HepG2 (cell line): ENCODE data around the gene FGD2. TPM values are rescaled to one million over a fixed set of nuclear protein-coding genes. Genes with fewer than 3 reads are reported as not detected.

Experiments
- ATAC-seq: fragments of 200-7000 bp; cut with Tn5 transposase; 3 replicates; pipeline ENCODE4 v1.9.1; 2020; ENCODE audit warnings: mild to moderate bottlenecking, moderate library complexity
- BruUV-seq: library from RNA; stranded (reverse); fragments of 400-500 nt; replicated peaks from 2 replicates; lab custom pipeline; 2021; lab: Mats Ljungman, UMichigan
- CTCF ChIA-PET: fragments of 300-600 bp; formaldehyde crosslinking; extraction: SDS; loops from one replicate; lab custom pipeline; 2021; ENCODE audit warnings: low total read pairs, inconsistent platforms, low intra/inter-chr PET ratio; lab: Yijun Ruan, JAX
- POLR2A ChIA-PET: fragments of 350-600 bp; sonication (Branson Sonifier 250); formaldehyde crosslinking; loops from one replicate; lab custom pipeline; 2020; ENCODE audit warnings: antibody characterized with exemption, inconsistent platforms; lab: Yijun Ruan, JAX
- DNase-seq: peaks from one replicate; pipeline ENCODE4 v3.0.0-alpha.2; 2015; ENCODE audit warnings: low spot score
- FAIRE-seq: peaks from 3 replicates; lab custom pipeline; 2011; peaks lifted over from hg19 to GRCh38; lab: Jason Lieb, UNC
- H2AFZ ChIP-seq: one replicate; pipeline ENCODE4 v1.6.1; 2011; ENCODE audit warnings: low read length, inconsistent platforms
- H3K27ac ChIP-seq: fragments of 300-600 bp; 3 replicates; pipeline ENCODE4 v1.8.0; 2011; ENCODE audit warnings: mixed run types, mild to moderate bottlenecking, mixed read lengths, low read length, inconsistent platforms; ENCODE audit not compliant: insufficient read depth; ENCODE audit errors: extremely low read length
- H3K27me3 ChIP-seq, 2 experiments: fragments of 200-600 bp in 1 of 2; 2 replicates in 1 of 2; 3 replicates in 1 of 2; pipeline versions ENCODE4 v1.6.0 to v1.8.0; 2011; ENCODE audit warnings: low read length in 2 of 2, mild to moderate bottlenecking in 2 of 2, moderate library complexity in 2 of 2, inconsistent platforms in 1 of 2; ENCODE audit not compliant: insufficient read depth in 2 of 2, control insufficient read depth in 1 of 2
- H3K36me3 ChIP-seq, 2 experiments: fragments of 200-600 bp in 1 of 2; replicated peaks in 1 of 2; 2 replicates in 1 of 2; 3 replicates in 1 of 2; pipeline versions ENCODE4 v1.5.1 to v1.8.0; 2011; ENCODE audit warnings: low read length in 2 of 2, inconsistent platforms in 1 of 2; ENCODE audit not compliant: insufficient read depth in 2 of 2, control insufficient read depth in 1 of 2
- H3K4me1 ChIP-seq: 2 replicates; pipeline ENCODE4 v1.5.1; 2012; ENCODE audit warnings: low read length, inconsistent platforms; ENCODE audit not compliant: insufficient read depth
- H3K4me2 ChIP-seq: 2 replicates; pipeline ENCODE4 v1.6.0; 2011; ENCODE audit warnings: low read depth, low read length, inconsistent platforms
- H3K4me3 ChIP-seq, 3 experiments: fragments of 200-600 bp in 1 of 3; sonication (generic), shearing (Covaris generic) in 1 of 3; replicated peaks in 1 of 3; 2 replicates each; pipeline ENCODE4 v1.5.1; 2011 to 2016; ENCODE audit warnings: low read length in 3 of 3, inconsistent platforms in 2 of 3, low read depth in 2 of 3, mild to moderate bottlenecking in 2 of 3, control low read depth in 1 of 3, mixed read lengths in 1 of 3; ENCODE audit not compliant: insufficient read depth in 1 of 3
- H3K79me2 ChIP-seq: one replicate; pipeline ENCODE4 v1.6.1; 2011; ENCODE audit warnings: low read length, inconsistent platforms; ENCODE audit not compliant: insufficient read depth
- H3K9ac ChIP-seq: 2 replicates; pipeline ENCODE4 v1.6.0; 2011; ENCODE audit warnings: mild to moderate bottlenecking, low read depth, low read length, inconsistent platforms; ENCODE audit not compliant: insufficient read depth
- H3K9me3 ChIP-seq: 2 replicates; pipeline ENCODE4 v1.5.1; 2012; ENCODE audit warnings: mild to moderate bottlenecking, low read length
- H4K20me1 ChIP-seq: 2 replicates; pipeline ENCODE4 v1.6.0; 2011; ENCODE audit warnings: inconsistent platforms, mild to moderate bottlenecking, low read length, moderate library complexity; ENCODE audit not compliant: insufficient read depth
- BCLAF1 ChIP-seq: fragments of 450-650 bp; IDR thresholded peaks from 2 replicates; pipeline ENCODE4 v1.6.1; 2017; ENCODE audit warnings: mild to moderate bottlenecking
- CHD4 ChIP-seq: fragments of 200-600 bp; sonication (generic); IDR thresholded peaks from 2 replicates; pipeline ENCODE4 v1.7.0; 2017; ENCODE audit warnings: mild to moderate bottlenecking, low read length, borderline replicate concordance
- E2F1 ChIP-seq: sonication (generic); formaldehyde crosslinking; IDR thresholded peaks from 2 replicates; pipeline ENCODE4 v1.5.0; 2020; ENCODE audit warnings: missing genetic modification reagents
- GPBP1L1 ChIP-seq: sonication (generic); formaldehyde crosslinking; IDR thresholded peaks from 2 replicates; pipeline ENCODE4 v1.5.0; 2020; ENCODE audit warnings: mild to moderate bottlenecking, missing genetic modification reagents
- NCOA5 ChIP-seq: sonication (generic); formaldehyde crosslinking; IDR thresholded peaks from 2 replicates; pipeline ENCODE4 v1.4.0; 2020; ENCODE audit warnings: missing genetic modification reagents
- THAP11 ChIP-seq: IDR thresholded peaks from 2 replicates; pipeline ENCODE4 v1.6.1; 2016; ENCODE audit warnings: missing biosample characterization, missing genetic modification reagents
- ZBTB46 ChIP-seq: sonication (generic); formaldehyde crosslinking; IDR thresholded peaks from 2 replicates; pipeline ENCODE4 v1.4.0; 2020; ENCODE audit warnings: mild to moderate bottlenecking, missing genetic modification reagents, borderline replicate concordance
- ZKSCAN5 ChIP-seq: sonication (generic); formaldehyde crosslinking; IDR thresholded peaks from 2 replicates; pipeline ENCODE4 v1.5.1; 2020; ENCODE audit warnings: mild to moderate bottlenecking, missing genetic modification reagents
- ZNF431 ChIP-seq: sonication (generic); formaldehyde crosslinking; IDR thresholded peaks from 2 replicates; pipeline ENCODE4 v1.9.0; 2022; ENCODE audit warnings: missing genetic modification reagents, low read depth, mild to moderate bottlenecking, borderline replicate concordance
- ZNF577 ChIP-seq: sonication (generic); formaldehyde crosslinking; IDR thresholded peaks from 2 replicates; pipeline ENCODE4 v1.4.0; 2020; ENCODE audit warnings: mild to moderate bottlenecking, low read depth, missing genetic modification reagents, borderline replicate concordance
- ZNF589 ChIP-seq: sonication (generic); formaldehyde crosslinking; conservative IDR thresholded peaks from 2 replicates; pipeline ENCODE4 v1.8.0; 2022; ENCODE audit warnings: mild to moderate bottlenecking, moderate library complexity, missing genetic modification reagents
- ZNF749 ChIP-seq: sonication (generic); formaldehyde crosslinking; IDR thresholded peaks from 2 replicates; pipeline ENCODE4 v1.8.0; 2022; ENCODE audit warnings: mild to moderate bottlenecking, missing genetic modification reagents, moderate library complexity, borderline replicate concordance
- ZNF790 ChIP-seq: sonication (generic); formaldehyde crosslinking; IDR thresholded peaks from 2 replicates; pipeline ENCODE4 v1.8.0; 2022; ENCODE audit warnings: missing genetic modification reagents, mild to moderate bottlenecking, borderline replicate concordance
- ZNF883 ChIP-seq: sonication (generic); formaldehyde crosslinking; IDR thresholded peaks from 2 replicates; pipeline ENCODE4 v1.5.1; 2020; ENCODE audit warnings: mild to moderate bottlenecking, missing genetic modification reagents; ENCODE audit errors: not compliant biosample characterization
- WGBS: methylation state at CpG from one replicate; pipeline ENCODE4 v1.1.6; 2017; ENCODE audit warnings: low lambda C conversion rate; 5-methylcytosine and 5-hydroxymethylcytosine counted together
- in situ Hi-C: cut with HindIII; loops from 2 replicates; pipeline ENCODE4 v1.10.0; 2017; ENCODE audit warnings: low pct_unique_long_range_greater_than_20kb; ENCODE audit not compliant: extremely low pct_ligation_motif_present
- intact Hi-C: fragments of 100-400 bp; cut with micrococcal nuclease; formaldehyde crosslinking; loops from one replicate; pipeline ENCODE4 v1.10.0; 2022; ENCODE audit not compliant: unreplicated experiment
- polyA plus RNA-seq, 8 experiments: library from polyadenylated mRNA; depleted of rRNA in 3 of 8; stranded (reverse) in 7 of 8; unstranded in 1 of 8; fragments of >200 nt; fragmentation: Illumina TruSeq in 4 of 8; extraction: Trizol in 4 of 8; gene quantifications; 2 replicates each; pipeline versions ENCODE4 v1.2.1 to v1.2.3, GENCODE V29; 2011 to 2016; ENCODE audit warnings: low read depth in 4 of 8, missing spikeins in 1 of 8, mixed read lengths in 1 of 8; ENCODE audit not compliant: insufficient read depth in 1 of 8
- total RNA-seq, 5 experiments: library from RNA; depleted of rRNA; stranded (reverse); fragments of >200 nt; fragmentation: Illumina TruSeq; extraction: Trizol; gene quantifications; 2 replicates each; pipeline ENCODE4 v1.2.3, GENCODE V29; 2016; ENCODE audit warnings: low read depth in 1 of 5
- TF ChIP-seq, protein P1 (sequence below): sonication (generic); formaldehyde crosslinking; IDR thresholded peaks from 2 replicates; pipeline ENCODE4 v1.5.0; 2020; ENCODE audit warnings: missing genetic modification reagents

The FGD2 gene
- total and polyA plus RNA-seq, 2 of the 13 experiments (the other 11 are each of a cell fraction or from before 2014, with no cell fraction given): not detected

DNA sequence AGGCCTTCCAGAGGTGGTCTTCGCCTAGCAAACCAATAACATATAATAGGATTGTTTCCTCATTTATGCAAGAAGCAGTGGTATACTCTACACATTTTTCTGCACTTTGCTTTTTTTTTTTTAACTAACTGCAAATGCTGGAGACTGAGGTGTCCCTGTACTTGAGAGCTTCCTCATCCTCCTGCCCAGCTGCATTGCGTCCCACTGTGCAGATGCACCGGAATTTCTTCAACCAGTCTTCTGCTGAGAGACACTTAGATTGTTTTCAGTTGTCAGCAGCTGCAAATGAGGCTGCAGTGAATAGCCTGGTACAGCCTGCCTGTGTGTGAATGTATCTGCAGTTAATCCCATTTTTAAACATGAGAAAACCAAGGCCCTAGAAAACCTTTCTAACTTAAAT lies 11.5 kb downstream of the FGD2 start:
- FAIRE-seq (no peak), ATAC-seq (no peak), DNase-seq (no peak)
- Histone ChIP-seq H3K9me3 (no peaks in the 10 kb centered on the region), H3K4me1 (peaks cover 25% of the 10 kb centered on the region), H3K4me2 (no peak overlapping the region), H3K27me3 (peaks cover 4 to 21% of the 10 kb centered on the region in 2 experiments; a peak in 3 of 5 replicates), H2AFZ (no peak overlapping the region), H3K79me2 (no peaks in the 10 kb centered on the region), H3K9ac (no peak overlapping the region), H3K36me3 (no peaks in the 10 kb centered on the region), H3K4me3 (no peak overlapping the region), H4K20me1 (no peaks in the 10 kb centered on the region), H3K27ac (no peak overlapping the region)
- BruUV-seq: no TSS peak
- in situ Hi-C loops: loop anchor here (10.0 kb wide), 2 partner anchors 132 to 242 kb away; partner anchors contain the start of gene C6orf89
- intact Hi-C loops: loop anchor here (5.0 kb wide), 1 partner anchor 35 kb away; no protein-coding TSS in a partner anchor
- POLR2A ChIA-PET: no interaction called here
- CTCF ChIA-PET: interaction anchor here (1.3 to 7.8 kb wide), 5 partner anchors 12 to 250 kb away, joined by 4 to 268 read pairs (median 19); no protein-coding TSS in a partner anchor
- 38% methylated on average over 3 of the region's 3 CpGs for WGBS
- TF ChIP-seq E2F1 (CRISPR knock-in tag) (no peak), ZNF749 (no peak), ZNF883 (CRISPR knock-in tag) (no peak), ZNF589 (CRISPR knock-in tag) (no peak), ZKSCAN5 (no peak), NCOA5 (CRISPR knock-in tag) (no peak), GPBP1L1 (no peak), THAP11 (CRISPR knock-in tag) (no peak), ZBTB46 (CRISPR knock-in tag) (no peak), CHD4 (no peak), ZNF577 (no peak), ZNF790 (CRISPR knock-in tag) (no peak), BCLAF1 (no peak), ZNF431 (CRISPR knock-in tag) (no peak)
- TF ChIP-seq, protein P1, sequence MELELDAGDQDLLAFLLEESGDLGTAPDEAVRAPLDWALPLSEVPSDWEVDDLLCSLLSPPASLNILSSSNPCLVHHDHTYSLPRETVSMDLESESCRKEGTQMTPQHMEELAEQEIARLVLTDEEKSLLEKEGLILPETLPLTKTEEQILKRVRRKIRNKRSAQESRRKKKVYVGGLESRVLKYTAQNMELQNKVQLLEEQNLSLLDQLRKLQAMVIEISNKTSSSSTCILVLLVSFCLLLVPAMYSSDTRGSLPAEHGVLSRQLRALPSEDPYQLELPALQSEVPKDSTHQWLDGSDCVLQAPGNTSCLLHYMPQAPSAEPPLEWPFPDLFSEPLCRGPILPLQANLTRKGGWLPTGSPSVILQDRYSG (CRISPR knock-in tag): no peak
